ENCODE results near the gene FERMT1.
"Not testable (repeated sequence)": the region's sequence is repeated elsewhere in the genome, so short reads cannot be mapped to it uniquely, and the experiment has no call there.

FERMT1 gene

GRCh38 chr20:6036213-6036612 is 86.6 kb downstream of the FERMT1 start:
- no peak for DNase-seq

GRCh38 chr20:6034134-6034969 is 88.5 kb downstream of the FERMT1 start:
- DNase-seq, result no peak

DNA sequence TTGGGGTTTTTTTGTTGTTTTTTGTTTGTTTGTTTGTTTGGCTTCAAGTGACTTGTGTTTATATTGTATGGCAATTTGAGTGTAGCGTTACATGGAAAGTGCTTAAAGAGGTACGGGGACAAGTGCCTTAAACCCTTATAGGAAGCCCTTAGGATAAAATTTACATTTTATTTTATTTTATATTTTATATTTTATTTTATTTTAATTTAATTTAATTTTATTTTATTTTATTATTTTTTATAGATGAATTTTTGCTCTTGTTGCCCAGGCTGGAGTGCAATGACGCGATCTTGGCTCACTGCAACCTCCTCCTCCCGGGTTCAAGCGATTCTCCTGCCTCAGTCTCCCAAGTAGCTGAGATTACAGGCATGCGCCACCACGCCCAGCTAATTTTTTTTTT is 89.9 kb downstream of the FERMT1 start:
- DNase-seq, result not testable (repeated sequence)

DNA sequence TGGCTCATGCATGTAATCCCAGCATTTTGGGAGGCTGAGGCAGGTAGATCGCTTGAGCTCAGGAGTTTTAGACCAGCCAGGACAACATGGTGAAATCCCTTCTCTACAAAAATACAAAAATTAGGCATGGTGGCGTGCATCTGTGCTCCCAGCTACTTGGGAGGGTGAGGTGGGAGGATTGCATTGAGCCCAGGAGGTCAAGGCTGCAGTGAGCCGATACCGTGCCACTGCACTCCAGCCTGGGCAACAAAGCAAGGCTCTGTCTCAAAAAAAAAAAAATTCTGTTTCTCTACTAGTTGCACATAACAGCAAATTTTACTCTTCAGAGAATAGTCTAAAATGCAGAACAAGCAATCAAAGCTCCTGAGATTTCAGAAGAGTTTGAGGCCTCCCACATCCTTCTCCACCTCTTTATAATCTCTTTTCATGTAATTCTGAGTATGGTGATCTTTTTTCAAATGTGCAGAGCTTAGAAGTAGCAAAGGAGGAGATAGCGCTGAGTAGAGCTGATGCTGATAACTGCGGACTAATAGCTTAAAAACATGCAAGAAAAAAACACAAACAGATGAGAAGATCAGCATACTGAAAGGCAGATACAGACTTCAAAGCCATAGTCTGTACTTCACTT is 92.3 kb downstream of the FERMT1 start:
- no peak for DNase-seq

GRCh38 chr20:6029538-6029937 is 93.3 kb downstream of the FERMT1 start:
- no peak for DNase-seq

GRCh38 chr20:6028818-6029217 is 94.0 kb downstream of the FERMT1 start:
- DNase-seq, result no peak

- no peak for DNase-seq
Measured at GRCh38 chr20:6026051-6026450, 96.8 kb downstream of the FERMT1 start.

All from NCI-H510A treated with DMSO at 0.1 percent for 48 hours (cell line).